Left ventricle myocardium inferior (tissue), 1 donor: Measurements from ENCODE around the gene UBC. TPM values are rescaled to one million over a fixed set of nuclear protein-coding genes. Genes with fewer than 3 reads are reported as not detected.
"Not testable (repeated sequence)": the region's sequence is repeated elsewhere in the genome, so short reads cannot be mapped to it uniquely, and the experiment has no call there.

Experiments
- DNase-seq: peaks from one replicate; pipeline ENCODE4 v3.0.0-alpha.2; 2020
- H3K27ac ChIP-seq: fragments of 200-600 bp; replicated peaks from 2 replicates; pipeline ENCODE4 v1.8.0; 2021
- H3K27me3 ChIP-seq: fragments of 200-600 bp; 2 replicates; pipeline ENCODE4 v1.8.0; 2021; ENCODE audit warnings: low read depth
- H3K36me3 ChIP-seq: fragments of 200-600 bp; 2 replicates; pipeline ENCODE4 v1.8.0; 2021
- H3K4me1 ChIP-seq: fragments of 200-600 bp; 2 replicates; pipeline ENCODE4 v1.8.0; 2021
- H3K4me3 ChIP-seq: fragments of 200-600 bp; 2 replicates; pipeline ENCODE4 v1.8.0; 2021; ENCODE audit warnings: mild to moderate bottlenecking, moderate library complexity
- H3K9me3 ChIP-seq: fragments of 200-600 bp; replicated peaks from 2 replicates; pipeline ENCODE4 v1.8.0; 2021
- intact Hi-C: fragments of 100-400 bp; cut with micrococcal nuclease; formaldehyde crosslinking; loops from one replicate; pipeline ENCODE4 v1.11.0; 2022
- total RNA-seq: library from RNA; stranded (reverse); fragmentation: NEBNext Ultra II Directional; extraction: Animal tissue kit (Norgen Biotek cat#: 25700); gene quantifications from one replicate; pipeline ENCODE4 v1.2.1, GENCODE V29; 2021
- TF ChIP-seq, protein P1 (sequence below): fragments of 200-600 bp; IDR thresholded peaks from 2 replicates; pipeline ENCODE4 v1.8.0; 2021; ENCODE audit warnings: antibody characterized with exemption, mild to moderate bottlenecking, borderline replicate concordance
- donor health status: DM: no; HTN: yes; CAD: no; lungs with severe emphysema.

UBC gene
- total RNA-seq, 1 donor from 2014 or later = 1,154 TPM

GRCh38 chr12:124921200-124922031 is 7.0 kb upstream of the UBC start:
- Histone ChIP-seq H3K9me3 (no peaks in the 10 kb centered on the region), H3K27ac (peak overlapping the region; percentile 100), H3K4me3 (peak overlapping the region; percentile 54), H3K4me1 (peaks cover 48% of the 10 kb centered on the region), H3K27me3 (no peaks in the 10 kb centered on the region), H3K36me3 (no peaks in the 10 kb centered on the region)
- peak; percentile 45 for DNase-seq
- intact Hi-C loops = no loop called here
- TF ChIP-seq, protein P1, sequence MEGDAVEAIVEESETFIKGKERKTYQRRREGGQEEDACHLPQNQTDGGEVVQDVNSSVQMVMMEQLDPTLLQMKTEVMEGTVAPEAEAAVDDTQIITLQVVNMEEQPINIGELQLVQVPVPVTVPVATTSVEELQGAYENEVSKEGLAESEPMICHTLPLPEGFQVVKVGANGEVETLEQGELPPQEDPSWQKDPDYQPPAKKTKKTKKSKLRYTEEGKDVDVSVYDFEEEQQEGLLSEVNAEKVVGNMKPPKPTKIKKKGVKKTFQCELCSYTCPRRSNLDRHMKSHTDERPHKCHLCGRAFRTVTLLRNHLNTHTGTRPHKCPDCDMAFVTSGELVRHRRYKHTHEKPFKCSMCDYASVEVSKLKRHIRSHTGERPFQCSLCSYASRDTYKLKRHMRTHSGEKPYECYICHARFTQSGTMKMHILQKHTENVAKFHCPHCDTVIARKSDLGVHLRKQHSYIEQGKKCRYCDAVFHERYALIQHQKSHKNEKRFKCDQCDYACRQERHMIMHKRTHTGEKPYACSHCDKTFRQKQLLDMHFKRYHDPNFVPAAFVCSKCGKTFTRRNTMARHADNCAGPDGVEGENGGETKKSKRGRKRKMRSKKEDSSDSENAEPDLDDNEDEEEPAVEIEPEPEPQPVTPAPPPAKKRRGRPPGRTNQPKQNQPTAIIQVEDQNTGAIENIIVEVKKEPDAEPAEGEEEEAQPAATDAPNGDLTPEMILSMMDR = no peak

GRCh38 chr12:124920353-124920935 is 6.0 kb upstream of the UBC start:
- TF ChIP-seq, protein P1 = no peak
- Histone ChIP-seq H3K27me3 (no peaks in the 10 kb centered on the region), H3K4me1 (peaks cover 58% of the 10 kb centered on the region), H3K9me3 (no peaks in the 10 kb centered on the region), H3K4me3 (no peak overlapping the region), H3K27ac (peak overlapping the region; percentile 100), H3K36me3 (no peaks in the 10 kb centered on the region)
- intact Hi-C loops = no loop called here
- no peak for DNase-seq

DNA sequence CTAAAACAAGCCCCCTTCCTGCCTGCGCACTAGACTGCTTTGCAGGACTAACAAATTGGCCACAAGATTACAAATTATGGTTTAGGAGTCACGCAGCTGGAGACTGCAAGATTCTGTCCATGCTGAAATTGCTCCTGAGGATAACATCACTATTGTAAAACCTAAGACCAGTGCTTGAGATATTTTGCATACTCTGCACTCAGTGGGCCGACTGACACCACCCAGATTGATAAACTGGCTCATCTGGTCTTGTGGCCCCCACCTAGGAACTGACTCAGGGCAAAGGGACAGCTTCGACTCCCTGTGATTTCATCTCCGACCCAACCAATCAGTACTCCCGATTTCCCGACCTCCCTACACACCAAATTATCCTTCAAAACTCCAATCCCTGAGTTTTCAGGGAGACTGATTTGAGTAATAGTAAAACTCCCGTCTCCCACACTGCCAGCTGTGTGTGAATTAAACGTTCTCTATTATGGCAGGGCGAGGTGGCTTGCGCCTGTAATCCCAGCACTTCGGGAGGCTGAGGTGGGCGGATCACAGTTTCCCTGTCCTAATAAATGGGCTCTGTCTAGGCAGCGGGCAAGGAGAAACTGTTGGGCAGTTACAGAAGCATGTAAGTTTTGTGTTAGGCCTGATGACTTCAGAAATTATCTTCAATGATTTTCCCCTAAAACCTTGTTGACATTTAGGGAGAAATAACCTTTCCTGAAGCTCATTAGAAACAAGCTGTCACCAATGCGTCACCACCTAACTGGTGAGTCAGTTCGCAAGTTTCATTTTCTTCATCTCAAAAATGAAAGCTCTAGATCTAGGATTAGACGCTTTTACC is 5.3 kb upstream of the UBC start:
- Histone ChIP-seq H3K4me3 (no peak overlapping the region), H3K36me3 (no peaks in the 10 kb centered on the region), H3K4me1 (peaks cover 64% of the 10 kb centered on the region), H3K27ac (peak overlapping the region; percentile 100), H3K9me3 (no peaks in the 10 kb centered on the region), H3K27me3 (no peaks in the 10 kb centered on the region)
- intact Hi-C loops = no loop called here
- no peak for DNase-seq
- TF ChIP-seq, protein P1 = no peak

DNA sequence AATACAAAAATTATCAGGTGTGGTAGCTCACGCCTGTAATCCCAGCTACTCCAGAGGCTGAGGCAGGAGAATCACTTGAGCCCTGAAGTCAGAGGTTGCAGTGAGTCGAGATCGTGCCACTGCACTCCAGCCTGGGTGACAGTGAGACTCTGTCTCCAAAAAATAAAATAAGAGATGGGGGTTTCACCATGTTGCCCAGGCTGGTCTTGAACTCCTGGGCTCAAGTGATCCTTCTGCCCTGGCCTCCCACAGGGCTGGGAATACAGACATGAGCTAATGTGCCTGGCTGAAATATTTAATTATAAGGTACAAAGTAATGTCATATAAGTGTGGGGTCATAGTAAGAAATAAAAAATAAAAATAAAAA is 4.2 kb upstream of the UBC start:
- H3K4me1 ChIP-seq = peaks cover 75% of the 10 kb centered on the region
- DNase-seq, H3K27me3 ChIP-seq, H3K9me3 ChIP-seq, H3K36me3 ChIP-seq, intact Hi-C loops: not testable (repeated sequence)
- peak overlapping the region; percentile 100 for H3K27ac ChIP-seq
- peak overlapping the region; percentile 98 for H3K4me3 ChIP-seq

GRCh38 chr12:124917841-124918621 is 3.6 kb upstream of the UBC start:
- peak overlapping the region; percentile 98 for H3K4me3 ChIP-seq
- TF ChIP-seq, protein P1 = no peak

More at GRCh38 chr12:124917841-124918621, 3.6 kb upstream of the UBC start:
- no peaks in the 10 kb centered on the region for H3K27me3 ChIP-seq
- peaks cover 81% of the 10 kb centered on the region for H3K4me1 ChIP-seq
- peak overlapping the region; percentile 100 for H3K27ac ChIP-seq
- H3K36me3 ChIP-seq = peaks cover 14% of the 10 kb centered on the region
- intact Hi-C loops = no loop called here
- DNase-seq = no peak
- H3K9me3 ChIP-seq = no peaks in the 10 kb centered on the region
